Thyroid gland (tissue), 4 donors: ENCODE data around the gene LDHAL6A. TPM values are rescaled to one million over a fixed set of nuclear protein-coding genes. Genes with fewer than 3 reads are reported as not detected.

Experiments
- DNase-seq, 2 donors: peaks; one replicate each; pipeline ENCODE4 v3.0.0-alpha.2; 2019
- H3K27ac ChIP-seq, 3 donors: fragments of 200-600 bp; sonication (generic); 1 replicate in 2 of 3; 2 replicates in 1 of 3; pipeline ENCODE4 v1.5.1; 2016 to 2019; ENCODE audit warnings: mild to moderate bottlenecking in 1 of 3, moderate library complexity in 1 of 3
- H3K27me3 ChIP-seq: fragments of 200-600 bp; sonication (generic); one replicate; pipeline ENCODE4 v1.5.1; 2019
- H3K36me3 ChIP-seq, 2 donors: fragments of 200-600 bp; sonication (generic); one replicate each; pipeline ENCODE4 v1.5.1; 2016 to 2019
- H3K4me1 ChIP-seq, 2 donors: fragments of 200-600 bp; sonication (generic); one replicate each; pipeline ENCODE4 v1.5.1; 2017 to 2019
- H3K4me3 ChIP-seq, 3 donors: fragments of 200-600 bp; sonication (generic); replicated peaks in 1 of 3; 1 replicate in 2 of 3; 2 replicates in 1 of 3; pipeline ENCODE4 v1.5.1; 2016; ENCODE audit warnings: mild to moderate bottlenecking in 1 of 3
- H3K9me3 ChIP-seq: fragments of 200-600 bp; sonication (generic); one replicate; pipeline ENCODE4 v1.5.1; 2017
- CTCF ChIP-seq, 6 experiments: fragments of 200-600 bp in 3 of 6; fragments of 450-650 bp in 3 of 6; sonication (generic) in 3 of 6; IDR thresholded peaks; one replicate each; pipeline ENCODE4 v1.5.1; 2016 to 2019; ENCODE audit warnings: antibody characterized with exemption in 6 of 6, mild to moderate bottlenecking in 2 of 6, inconsistent platforms in 1 of 6, moderate library complexity in 1 of 6
- POLR2A ChIP-seq, 2 donors: fragments of 450-650 bp; IDR thresholded peaks; one replicate each; pipeline ENCODE4 v1.6.1; 2017; ENCODE audit warnings: antibody characterized with exemption in 2 of 2, mild to moderate bottlenecking in 2 of 2, moderate library complexity in 1 of 2
- WGBS, 2 donors: methylation state at CpG; one replicate each; pipeline ENCODE4 v1.1.5; 2017; 5-methylcytosine and 5-hydroxymethylcytosine counted together
- intact Hi-C: fragments of 100-400 bp; cut with DNase I; formaldehyde crosslinking; loops from one replicate; pipeline ENCODE4 v1.15.1; 2023
- total RNA-seq, 4 donors: library from RNA; depleted of rRNA; stranded (reverse); fragments of >200 nt; gene quantifications; one replicate each; pipeline ENCODE4 v1.2.3, GENCODE V29; 2016

Gene LDHAL6A
- total RNA-seq, 4 donors from 2014 or later, result not detected

DNA sequence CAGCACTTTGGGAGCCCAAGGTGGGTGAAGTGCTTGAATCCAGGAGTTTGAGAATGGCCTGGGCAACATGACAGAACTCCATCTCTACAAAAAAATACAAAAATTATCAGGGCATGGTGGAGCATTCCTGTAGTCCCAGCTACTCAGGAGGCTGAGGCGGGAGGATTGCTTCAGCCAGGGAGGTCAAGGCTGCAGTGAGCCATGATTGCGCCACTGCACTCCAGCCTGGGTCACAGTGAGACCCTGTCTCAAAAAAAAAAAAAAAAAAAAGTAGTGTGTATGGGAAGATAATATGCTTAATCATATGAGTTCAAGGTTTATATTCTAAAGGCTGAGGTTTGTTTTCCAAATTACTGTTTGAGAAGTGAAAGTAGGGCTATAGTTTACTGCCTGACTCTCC, 10.7 kb downstream of the LDHAL6A start:
- H3K4me3 ChIP-seq, result no peak overlapping the region
- intact Hi-C loops, result no loop called here
- 96 to 100% methylated on average over 2 of the region's 2 CpGs for WGBS, 2 donors
- H3K9me3 ChIP-seq, result no peaks in the 10 kb centered on the region
- H3K36me3 ChIP-seq, result no peaks in the 10 kb centered on the region
- no peak for TF ChIP-seq CTCF (IDR thresholded peaks at IDR 0.05)
- TF ChIP-seq POLR2A (IDR thresholded peaks at IDR 0.05), result no peak
- no peaks in the 10 kb centered on the region for H3K4me1 ChIP-seq
- no peak overlapping the region for H3K27ac ChIP-seq
- H3K27me3 ChIP-seq, result no peaks in the 10 kb centered on the region
- no peak for DNase-seq

GRCh38 chr11:18468059-18468458, 12.4 kb downstream of the LDHAL6A start:
- Histone ChIP-seq H3K9me3 (no peaks in the 10 kb centered on the region), H3K4me3 (no peak overlapping the region), H3K27ac (no peak overlapping the region), H3K36me3 (peaks cover 0 to 5% of the 10 kb centered on the region in 2 donors), H3K4me1 (no peaks in the 10 kb centered on the region), H3K27me3 (no peaks in the 10 kb centered on the region)
- 97 to 98% methylated on average over 2 of the region's 2 CpGs for WGBS, 2 donors
- no peak for DNase-seq
- intact Hi-C loops, result no loop called here
- TF ChIP-seq CTCF (IDR thresholded peaks at IDR 0.05) (no peak), POLR2A (IDR thresholded peaks at IDR 0.05) (no peak)

DNA sequence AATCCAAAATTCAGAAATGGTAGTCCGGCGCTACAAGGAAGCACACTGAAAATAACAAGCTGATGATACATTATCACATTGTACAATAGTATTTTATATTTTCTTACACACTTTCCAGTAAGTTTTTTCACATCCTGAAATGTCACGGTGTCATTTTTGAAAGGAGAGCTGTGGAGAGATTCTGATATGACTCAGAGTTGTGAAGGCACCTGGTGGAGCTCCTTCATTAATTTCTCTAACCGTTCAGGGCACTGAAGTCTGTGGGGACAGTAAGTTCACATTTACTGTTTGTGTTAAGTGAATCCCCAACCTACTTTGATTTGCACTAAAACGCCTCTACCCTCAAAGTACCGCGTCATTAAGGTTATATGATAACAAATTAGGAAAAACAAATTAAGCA, 13.3 kb downstream of the LDHAL6A start:
- no peak for DNase-seq
- WGBS, 2 donors, result 92 to 94% methylated on average over 7 of the region's 7 CpGs

DNA sequence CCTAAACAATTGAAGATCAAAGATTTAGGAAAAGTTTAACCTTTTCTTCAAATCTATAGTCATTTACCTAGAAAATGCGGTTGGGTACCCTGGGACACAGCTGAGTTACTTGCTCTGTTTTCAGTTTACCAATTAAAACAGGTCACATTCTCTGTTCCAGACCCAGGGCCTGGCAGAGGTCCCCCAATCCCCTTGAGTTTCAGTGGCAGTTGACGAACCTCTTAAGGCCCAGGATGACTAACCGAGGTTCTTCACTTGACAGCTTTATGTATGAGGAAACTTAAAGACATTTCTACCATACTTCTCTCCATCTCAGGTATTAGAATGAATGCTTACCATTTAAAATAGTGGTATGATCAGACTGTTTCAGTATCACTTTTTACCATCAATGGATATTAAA, 16.3 kb downstream of the LDHAL6A start:
- H3K9me3 ChIP-seq, result no peaks in the 10 kb centered on the region
- H3K36me3 ChIP-seq, result peaks cover 1 to 10% of the 10 kb centered on the region in 2 donors
- WGBS, 2 donors, result 90 to 97% methylated on average over 3 of the region's 3 CpGs

More for the DNA sequence above, 13.3 kb downstream of the LDHAL6A start:
- peaks cover 0 to 5% of the 10 kb centered on the region in 2 donors for H3K36me3 ChIP-seq
- no peaks in the 10 kb centered on the region for H3K4me1 ChIP-seq
- no peak overlapping the region for H3K4me3 ChIP-seq
- no peaks in the 10 kb centered on the region for H3K27me3 ChIP-seq
- TF ChIP-seq CTCF (IDR thresholded peaks at IDR 0.05), result no peak
- no peak for TF ChIP-seq POLR2A (IDR thresholded peaks at IDR 0.05)
- H3K27ac ChIP-seq, result no peak overlapping the region
- no peaks in the 10 kb centered on the region for H3K9me3 ChIP-seq
- intact Hi-C loops, result no loop called here

GRCh38 chr11:18472587-18472986, 16.9 kb downstream of the LDHAL6A start:
- H3K27me3 ChIP-seq, result no peaks in the 10 kb centered on the region
- intact Hi-C loops, result no loop called here

More for the DNA sequence above, 16.3 kb downstream of the LDHAL6A start:
- TF ChIP-seq CTCF (IDR thresholded peaks at IDR 0.05), result no peak
- TF ChIP-seq POLR2A (IDR thresholded peaks at IDR 0.05), result no peak
- intact Hi-C loops, result no loop called here
- no peak for DNase-seq
- Histone ChIP-seq H3K27ac (no peak overlapping the region), H3K27me3 (no peaks in the 10 kb centered on the region), H3K4me1 (no peaks in the 10 kb centered on the region), H3K4me3 (no peak overlapping the region)

More at GRCh38 chr11:18472587-18472986, 16.9 kb downstream of the LDHAL6A start:
- Histone ChIP-seq H3K4me1 (no peaks in the 10 kb centered on the region), H3K4me3 (no peak overlapping the region), H3K9me3 (no peaks in the 10 kb centered on the region), H3K36me3 (peaks cover 7 to 13% of the 10 kb centered on the region in 2 donors), H3K27ac (no peak overlapping the region)
- no peak for DNase-seq
- TF ChIP-seq CTCF (IDR thresholded peaks at IDR 0.05), result no peak
- TF ChIP-seq POLR2A (IDR thresholded peaks at IDR 0.05), result no peak
